Stimulated activated naive B cell treated with anti-CD40 and anti-IgM and Interleukin-4, amounts not matched to agents 10 μg/mL and 1 μg/mL and 100 μg/mL, for 72 hours (primary cell): Measurements from ENCODE around the gene ALPK1.
A peak's percentile ranks its signal among the peaks of the same experiment; 100 is the strongest.

Experiments used
- ATAC-seq, 2 donors: fragments of 150-1000 bp; cut with Tn5 transposase; replicated peaks; 2 replicates each; pipeline ENCODE4 v1.10.0; 2021; ENCODE audit warnings: moderate library complexity in 1 of 2
- DNase-seq: peaks from one replicate; pipeline ENCODE4 v3.0.0; 2021
- H3K27ac Mint-ChIP-seq: one replicate; pipeline ENCODE4 v1.8.0; 2022; ENCODE audit warnings: mild to moderate bottlenecking, mixed read lengths
- H3K27me3 Mint-ChIP-seq, 2 donors: one replicate each; pipeline ENCODE4 v1.8.0; 2022; ENCODE audit warnings: mixed read lengths in 2 of 2
- H3K36me3 Mint-ChIP-seq, 2 donors: one replicate each; pipeline ENCODE4 v1.8.0; 2022; ENCODE audit warnings: mixed read lengths in 2 of 2, mild to moderate bottlenecking in 1 of 2
- H3K4me1 Mint-ChIP-seq, 2 donors: one replicate each; pipeline ENCODE4 v1.8.0; 2022; ENCODE audit warnings: mixed read lengths in 2 of 2, mild to moderate bottlenecking in 1 of 2
- H3K4me3 Mint-ChIP-seq, 2 donors: one replicate each; pipeline ENCODE4 v1.8.0; 2022; ENCODE audit warnings: mild to moderate bottlenecking in 2 of 2, mixed read lengths in 2 of 2, moderate library complexity in 1 of 2
- H3K9me3 Mint-ChIP-seq, 2 donors: one replicate each; pipeline ENCODE4 v1.8.0; 2022; ENCODE audit warnings: mixed read lengths in 2 of 2, mild to moderate bottlenecking in 1 of 2

Gene ALPK1

DNA sequence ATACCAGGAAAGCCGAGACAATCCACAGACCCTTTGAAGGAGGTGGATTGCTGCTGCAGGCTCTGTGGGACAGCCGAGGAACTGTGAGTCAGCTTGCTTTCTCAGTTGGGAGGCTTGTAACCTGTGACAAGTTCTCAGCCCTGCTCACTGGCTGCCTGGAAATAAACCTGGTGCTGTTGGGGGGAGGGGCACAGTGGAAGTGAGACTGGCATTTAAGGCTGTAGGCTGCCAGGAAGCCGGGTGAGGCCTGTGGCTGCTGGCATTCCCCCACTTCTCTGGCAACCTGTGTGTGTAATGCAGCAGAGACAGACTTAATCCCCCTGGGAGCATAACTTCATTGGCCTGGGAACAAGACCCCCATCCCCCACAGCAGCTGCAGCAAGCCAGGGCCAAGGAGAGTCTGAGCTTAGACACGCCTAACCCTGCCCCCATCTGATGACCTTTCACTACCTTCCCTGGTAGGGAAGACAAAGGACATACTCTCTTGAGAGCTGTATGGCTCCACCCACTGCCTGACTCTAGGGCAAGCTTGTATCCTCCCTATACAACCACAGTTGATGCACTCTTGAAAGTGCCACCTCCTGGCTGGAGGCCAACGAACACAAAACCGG, 64.1 kb downstream of the ALPK1 start:
- Mint-ChIP-seq H3K4me3 (peak overlapping the region; percentile 32 to 35), H3K27ac (peak overlapping the region; percentile 94), H3K36me3 (peaks cover 21 to 46% of the 10 kb centered on the region in 2 donors), H3K9me3 (peaks cover 17 to 18% of the 10 kb centered on the region in 2 donors), H3K4me1 (peaks cover 14 to 26% of the 10 kb centered on the region in 2 donors), H3K27me3 (no peaks in the 10 kb centered on the region)
- ATAC-seq (peak; percentile 97), DNase-seq (peak; percentile 90)

DNA sequence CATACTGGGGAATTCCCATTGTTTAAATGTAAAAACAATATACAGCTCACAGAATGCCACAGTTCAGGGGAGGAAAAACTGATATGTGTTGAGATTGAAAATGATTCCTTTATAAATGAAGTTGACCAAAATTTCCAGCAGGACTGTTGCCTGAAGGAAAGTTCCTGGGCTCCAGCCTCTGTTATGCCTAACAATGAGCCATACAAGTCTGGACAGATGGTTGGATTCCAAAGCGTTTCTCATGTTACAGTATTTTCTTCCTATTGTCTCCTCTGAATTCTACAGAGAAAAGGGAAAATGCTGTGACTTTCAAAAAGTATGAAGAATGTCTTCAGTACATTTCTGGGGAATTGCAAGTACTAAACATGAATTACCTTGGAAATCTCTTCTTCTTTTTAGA, 73.3 kb downstream of the ALPK1 start:
- no peak overlapping the region for H3K4me3 Mint-ChIP-seq

DNA sequence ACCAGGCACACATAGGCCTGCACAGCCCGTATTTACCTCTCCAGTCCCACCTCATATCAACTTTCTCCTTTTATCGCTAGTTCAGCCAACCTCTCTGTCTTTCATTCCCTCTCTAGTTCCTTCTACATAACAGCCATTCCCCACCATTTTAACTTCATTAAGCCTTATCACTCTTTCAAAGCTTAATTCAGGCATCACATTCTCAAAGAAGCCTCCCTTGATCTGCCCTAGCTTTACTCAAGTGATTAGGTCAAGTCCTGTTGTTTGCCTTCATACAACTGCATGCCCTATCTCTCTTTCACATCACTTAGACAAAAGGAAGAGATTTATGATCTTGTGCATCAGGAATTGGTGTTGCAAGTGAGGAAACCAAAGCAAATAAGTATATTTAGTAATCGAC, 74.2 kb downstream of the ALPK1 start:
- Mint-ChIP-seq H3K9me3 (peaks cover 4 to 8% of the 10 kb centered on the region in 2 donors), H3K36me3 (peaks cover 8% of the 10 kb centered on the region in 2 donors), H3K4me1 (peaks cover 7 to 18% of the 10 kb centered on the region in 2 donors), H3K27ac (no peak overlapping the region), H3K4me3 (no peak overlapping the region), H3K27me3 (no peaks in the 10 kb centered on the region)
- DNase-seq (no peak), ATAC-seq (no peak)

More for the DNA sequence above, 73.3 kb downstream of the ALPK1 start:
- H3K9me3 Mint-ChIP-seq: peaks cover 4 to 11% of the 10 kb centered on the region in 2 donors
- H3K27me3 Mint-ChIP-seq: no peaks in the 10 kb centered on the region
- ATAC-seq (no peak), DNase-seq (no peak)
- H3K27ac Mint-ChIP-seq: no peak overlapping the region
- peaks cover 2 to 9% of the 10 kb centered on the region in 2 donors for H3K4me1 Mint-ChIP-seq
- H3K36me3 Mint-ChIP-seq: peaks cover 6% of the 10 kb centered on the region in 2 donors

DNA sequence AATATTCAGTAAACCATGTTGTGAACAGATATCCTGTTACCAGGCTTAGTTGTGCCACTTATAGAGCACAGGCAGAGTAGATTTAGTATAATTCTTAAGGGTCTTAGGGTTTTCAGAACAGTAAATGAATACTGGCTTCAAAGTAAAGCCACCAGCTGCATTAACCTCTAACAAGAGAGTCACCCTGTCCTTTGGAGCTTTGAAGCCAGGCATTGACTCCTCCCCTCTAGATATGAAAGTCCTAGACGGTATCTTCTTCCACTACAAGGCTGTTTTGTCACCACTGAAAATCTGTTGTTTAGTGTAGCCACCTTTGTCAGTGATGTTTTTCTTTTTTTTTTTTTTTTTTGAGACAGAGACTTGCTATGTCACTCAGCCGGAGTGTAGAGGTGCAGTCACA, 77.7 kb downstream of the ALPK1 start:
- Mint-ChIP-seq H3K9me3 (no peaks in the 10 kb centered on the region), H3K36me3 (peaks cover 13 to 28% of the 10 kb centered on the region in 2 donors), H3K4me1 (peaks cover 32 to 47% of the 10 kb centered on the region in 2 donors), H3K4me3 (no peak overlapping the region), H3K27me3 (no peaks in the 10 kb centered on the region), H3K27ac (no peak overlapping the region)
- no peak for DNase-seq
- no peak for ATAC-seq

DNA sequence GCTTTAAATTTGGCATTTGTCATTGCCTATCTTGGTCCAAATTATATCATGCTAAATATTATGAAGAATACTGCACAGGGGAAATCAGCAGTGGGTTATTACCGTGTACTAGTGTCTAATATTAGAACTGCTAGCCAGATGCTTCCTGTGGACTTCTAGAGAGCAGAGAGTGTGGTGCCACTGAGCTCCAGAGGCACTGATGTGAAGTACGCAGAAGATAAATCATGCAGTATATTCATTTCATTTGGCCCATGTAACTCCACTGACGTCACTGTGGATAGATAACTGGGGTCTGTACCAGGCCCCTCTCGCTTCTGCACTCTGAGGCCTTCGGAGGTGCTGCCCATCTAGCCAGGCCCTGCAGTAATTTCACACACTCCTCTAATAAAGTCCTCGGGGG, 80.0 kb downstream of the ALPK1 start:
- Mint-ChIP-seq H3K27me3 (no peaks in the 10 kb centered on the region), H3K27ac (peak overlapping the region; percentile 81), H3K4me1 (peaks cover 35 to 47% of the 10 kb centered on the region in 2 donors), H3K4me3 (peak overlapping the region; percentile 26 to 34), H3K36me3 (peaks cover 16 to 28% of the 10 kb centered on the region in 2 donors), H3K9me3 (no peaks in the 10 kb centered on the region)
- DNase-seq (peak; percentile 33), ATAC-seq (peak; percentile 96 to 97)

DNA sequence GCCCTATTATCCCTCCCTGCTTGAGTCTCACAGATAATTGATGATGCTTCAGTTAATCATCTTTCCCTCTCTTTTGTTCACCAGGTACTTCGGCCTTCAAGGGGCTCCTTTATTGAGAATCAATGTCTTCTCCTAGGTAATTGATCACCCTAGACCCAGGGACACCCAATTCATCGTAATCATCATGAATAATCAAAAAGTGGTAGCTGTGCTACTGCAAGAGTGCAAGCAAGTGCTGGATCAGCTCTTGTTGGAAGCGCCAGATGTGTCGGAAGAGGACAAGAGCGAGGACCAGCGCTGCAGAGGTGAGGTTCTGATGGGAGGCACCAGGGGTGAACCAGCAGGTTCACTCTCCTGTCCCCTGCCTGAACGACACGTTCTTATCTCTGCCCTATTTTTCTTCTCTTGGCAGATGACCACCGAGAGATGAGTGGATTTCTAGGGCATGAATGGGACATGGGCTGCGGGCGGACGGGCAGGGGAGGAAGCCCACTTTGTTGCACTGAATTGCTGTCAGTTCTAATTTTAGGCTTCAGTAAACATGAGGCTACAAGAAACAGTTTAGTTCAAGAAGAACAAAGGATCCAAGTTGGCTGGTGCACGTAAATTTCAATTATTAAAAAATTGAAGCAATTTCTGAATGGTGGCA, 80.5 kb downstream of the ALPK1 start:
- no peak for DNase-seq
- H3K9me3 Mint-ChIP-seq: no peaks in the 10 kb centered on the region
- H3K27me3 Mint-ChIP-seq: no peaks in the 10 kb centered on the region
- peak overlapping the region in 1 of 2 donors; percentile 26 for H3K4me3 Mint-ChIP-seq
- peaks cover 35 to 47% of the 10 kb centered on the region in 2 donors for H3K4me1 Mint-ChIP-seq
- peak overlapping the region; percentile 81 for H3K27ac Mint-ChIP-seq
- H3K36me3 Mint-ChIP-seq: peaks cover 19 to 33% of the 10 kb centered on the region in 2 donors
- ATAC-seq: no peak

DNA sequence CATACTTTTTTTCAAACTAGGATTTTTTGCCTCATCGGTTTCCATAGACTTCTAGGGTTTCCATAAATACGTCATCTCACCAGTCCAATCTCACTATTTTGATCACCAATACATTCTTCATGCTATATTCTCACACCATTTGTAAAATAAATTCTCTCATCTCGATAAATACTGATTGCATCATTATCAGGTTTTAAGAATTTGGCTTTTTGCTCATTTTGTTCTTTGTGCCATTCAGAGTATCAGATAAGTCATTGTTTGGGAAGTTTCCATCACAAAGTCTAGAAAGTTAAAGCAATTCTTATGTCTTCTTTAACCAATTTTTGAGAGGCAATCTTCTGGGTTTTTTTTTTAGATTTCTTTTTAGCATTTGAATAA, 81.1 kb downstream of the ALPK1 start:
- Mint-ChIP-seq H3K27ac (no peak overlapping the region), H3K4me3 (no peak overlapping the region), H3K36me3 (peaks cover 19 to 34% of the 10 kb centered on the region in 2 donors), H3K27me3 (no peaks in the 10 kb centered on the region), H3K4me1 (peaks cover 35 to 47% of the 10 kb centered on the region in 2 donors), H3K9me3 (no peaks in the 10 kb centered on the region)
- DNase-seq: no peak
- ATAC-seq: no peak

DNA sequence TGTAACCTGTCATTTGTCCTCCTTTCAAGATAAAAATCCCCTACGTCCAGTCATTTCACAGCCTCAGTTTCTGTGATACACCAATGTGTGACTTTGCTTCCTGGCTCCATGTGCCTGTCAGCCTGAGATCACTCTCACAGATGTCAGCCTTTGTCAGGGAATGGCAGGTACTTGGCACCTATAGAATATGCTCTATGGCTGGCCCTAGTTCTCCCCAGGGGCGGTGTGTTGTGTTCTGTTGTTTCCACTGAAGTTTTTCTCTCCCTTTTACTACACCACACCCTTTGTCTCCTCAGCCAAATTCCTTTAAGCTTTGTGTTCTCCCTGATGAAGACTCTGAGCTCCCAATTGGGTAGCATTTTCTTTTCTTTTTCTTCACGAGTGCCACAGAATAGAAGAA, 81.7 kb downstream of the ALPK1 start:
- peaks cover 19 to 34% of the 10 kb centered on the region in 2 donors for H3K36me3 Mint-ChIP-seq
- H3K27me3 Mint-ChIP-seq: no peaks in the 10 kb centered on the region
- DNase-seq: no peak
- peak in 1 of 2 donors; percentile 24 for ATAC-seq
- no peaks in the 10 kb centered on the region for H3K9me3 Mint-ChIP-seq
- no peak overlapping the region for H3K4me3 Mint-ChIP-seq
- peaks cover 35 to 47% of the 10 kb centered on the region in 2 donors for H3K4me1 Mint-ChIP-seq
- H3K27ac Mint-ChIP-seq: peak overlapping the region; percentile 83

DNA sequence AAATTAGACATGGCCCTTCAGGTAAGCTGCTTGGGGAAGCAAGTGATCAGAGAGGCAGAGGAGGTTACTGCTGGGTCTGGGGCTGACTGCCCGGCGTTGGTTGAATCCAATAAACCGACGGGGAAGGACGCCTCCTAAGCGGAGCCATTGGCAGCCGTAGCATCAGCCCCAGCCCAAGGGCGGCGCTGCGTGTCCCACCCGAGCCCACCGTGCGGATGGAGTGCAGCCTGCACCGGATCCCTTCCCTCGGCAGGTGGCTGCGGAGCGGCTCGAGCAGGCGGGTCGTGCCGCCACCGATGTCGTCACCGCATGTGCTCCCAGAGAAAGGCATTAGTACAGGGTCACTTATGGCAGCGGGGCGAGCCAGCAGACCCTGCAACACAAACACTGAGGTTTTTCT, 82.1 kb downstream of the ALPK1 start:
- H3K4me3 Mint-ChIP-seq: no peak overlapping the region
- H3K9me3 Mint-ChIP-seq: no peaks in the 10 kb centered on the region
- peaks cover 35 to 47% of the 10 kb centered on the region in 2 donors for H3K4me1 Mint-ChIP-seq
- ATAC-seq: no peak
- H3K36me3 Mint-ChIP-seq: peaks cover 19 to 31% of the 10 kb centered on the region in 2 donors
- no peaks in the 10 kb centered on the region for H3K27me3 Mint-ChIP-seq
- H3K27ac Mint-ChIP-seq: peak overlapping the region; percentile 83
- no peak for DNase-seq

DNA sequence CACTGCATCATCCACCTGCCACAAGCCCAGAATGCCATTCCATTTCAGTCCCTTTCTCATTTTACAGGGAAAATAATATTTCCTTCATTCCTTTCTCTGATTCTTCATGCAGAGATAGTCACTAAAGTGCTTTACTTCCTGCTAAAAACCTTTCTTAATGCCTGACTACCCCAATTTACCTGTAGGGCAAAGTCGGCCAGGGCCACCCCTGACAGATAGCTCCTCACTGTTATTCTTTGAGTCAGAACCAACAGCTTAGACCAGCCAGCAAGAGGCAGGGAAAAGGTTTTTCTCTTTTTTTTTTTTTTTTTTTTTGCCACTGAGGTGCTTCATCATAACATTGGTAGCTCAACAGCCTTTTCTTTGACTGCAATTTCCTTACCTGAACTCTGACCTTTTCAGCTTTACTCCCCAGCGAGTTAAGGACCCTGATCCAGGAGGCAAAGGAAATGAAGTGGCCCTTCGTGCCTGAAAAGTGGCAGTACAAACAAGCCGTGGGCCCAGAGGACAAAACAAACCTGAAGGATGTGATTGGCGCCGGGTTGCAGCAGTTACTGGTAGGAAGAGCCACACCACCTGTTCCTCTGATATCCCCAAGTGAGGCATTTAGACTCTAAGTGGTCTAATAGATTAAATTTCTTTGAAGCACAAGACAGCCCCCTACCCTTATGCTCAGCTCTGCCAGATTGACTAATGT, 85.0 kb downstream of the ALPK1 start:
- H3K27ac Mint-ChIP-seq: no peak overlapping the region
- H3K9me3 Mint-ChIP-seq: no peaks in the 10 kb centered on the region
- peaks cover 15 to 33% of the 10 kb centered on the region in 2 donors for H3K36me3 Mint-ChIP-seq
- H3K4me3 Mint-ChIP-seq: no peak overlapping the region
- no peaks in the 10 kb centered on the region for H3K27me3 Mint-ChIP-seq
- H3K4me1 Mint-ChIP-seq: peaks cover 22 to 26% of the 10 kb centered on the region in 2 donors
- no peak for DNase-seq
- ATAC-seq: no peak

DNA sequence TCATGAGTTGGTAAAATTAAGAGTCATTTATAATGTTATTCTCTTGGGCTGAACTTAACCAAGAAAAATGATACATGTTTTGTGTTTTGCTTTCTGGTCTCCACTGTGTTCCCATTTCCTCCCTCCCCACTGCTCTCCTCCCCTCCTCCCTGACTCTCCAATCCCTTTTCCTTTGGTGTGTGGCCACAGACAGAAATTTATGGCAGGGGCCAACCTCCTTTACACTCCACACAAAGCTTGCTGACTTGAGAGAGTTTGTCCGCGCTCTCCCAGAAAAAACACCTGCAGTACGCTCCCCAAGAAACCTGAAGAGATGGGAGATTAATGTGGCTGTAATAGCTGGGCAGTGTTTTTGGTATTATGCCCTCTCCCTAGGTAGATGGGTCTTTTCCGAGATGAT, 88.9 kb downstream of the ALPK1 start:
- peaks cover 7 to 18% of the 10 kb centered on the region in 2 donors for H3K36me3 Mint-ChIP-seq

DNA sequence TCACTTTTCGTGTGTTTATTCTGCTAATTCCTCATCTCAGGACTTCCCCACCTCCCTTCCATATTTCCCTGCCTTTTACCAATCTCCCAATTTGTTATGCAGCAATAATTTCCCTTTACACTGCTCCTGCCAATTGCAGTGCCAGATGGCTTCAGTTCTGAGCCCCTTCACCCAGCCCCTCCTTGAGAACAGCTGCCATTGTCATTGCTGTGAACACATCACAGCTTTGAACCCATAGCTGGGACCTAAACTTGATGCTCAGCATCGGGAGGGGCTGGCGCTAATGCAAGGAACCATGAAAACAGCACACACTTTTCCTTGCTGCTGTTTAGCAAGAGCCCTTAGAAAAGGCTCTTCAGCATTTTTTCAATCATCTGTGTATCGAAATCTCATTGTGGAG, 104.9 kb downstream of the ALPK1 start:
- Mint-ChIP-seq H3K4me3 (no peak overlapping the region), H3K36me3 (peaks cover 21 to 33% of the 10 kb centered on the region in 2 donors), H3K9me3 (peaks cover 1 to 4% of the 10 kb centered on the region in 2 donors), H3K4me1 (no peaks in the 10 kb centered on the region), H3K27me3 (no peaks in the 10 kb centered on the region), H3K27ac (no peak overlapping the region)
- no peak for ATAC-seq
- DNase-seq: no peak

More for the DNA sequence above, 88.9 kb downstream of the ALPK1 start:
- no peak for DNase-seq
- Mint-ChIP-seq H3K27me3 (no peaks in the 10 kb centered on the region), H3K9me3 (no peaks in the 10 kb centered on the region), H3K4me3 (no peak overlapping the region), H3K27ac (no peak overlapping the region), H3K4me1 (peaks cover 0 to 3% of the 10 kb centered on the region in 2 donors)
- no peak for ATAC-seq

DNA sequence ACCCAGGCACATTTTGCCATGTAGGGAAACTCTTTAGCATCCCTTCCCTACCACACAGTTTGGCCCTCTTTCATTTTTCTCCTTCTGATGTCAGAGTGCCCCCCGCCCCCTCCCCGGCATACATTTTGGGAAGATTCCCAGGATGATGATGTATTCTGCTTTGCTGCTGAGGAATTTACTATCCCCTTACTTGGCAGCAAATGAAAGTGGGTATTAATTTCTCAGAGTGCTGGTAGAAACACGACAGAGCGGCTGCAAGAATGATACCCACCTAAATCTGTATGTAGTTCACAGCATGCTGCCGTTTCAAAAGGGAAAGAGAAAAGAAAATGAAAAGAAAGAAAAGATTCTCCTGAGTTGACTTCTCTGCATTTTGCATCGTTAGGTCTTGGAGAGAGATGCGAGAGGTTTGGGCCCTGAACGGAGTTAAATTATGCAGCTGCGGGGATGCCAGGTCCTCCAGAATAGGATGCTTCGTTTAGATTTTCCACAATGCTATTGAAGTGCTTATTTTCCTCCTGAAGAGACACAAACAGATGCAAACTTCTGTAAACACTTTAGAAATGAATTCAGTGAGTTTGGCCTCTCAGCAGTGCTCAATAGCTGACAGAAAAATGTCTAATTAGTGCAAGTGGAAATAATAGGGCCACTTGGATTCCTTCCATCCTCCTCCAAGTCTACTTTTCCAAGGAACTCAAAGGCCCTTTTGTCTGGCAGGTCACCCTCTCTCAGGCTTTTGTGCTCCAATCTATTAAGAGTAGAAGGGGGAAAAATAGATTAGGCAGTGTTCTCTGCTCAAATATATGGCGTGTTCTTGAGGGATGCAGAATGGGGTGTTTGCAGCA, 106.2 kb downstream of the ALPK1 start:
- no peaks in the 10 kb centered on the region for H3K4me1 Mint-ChIP-seq
- ATAC-seq (no peak), DNase-seq (no peak)
- H3K9me3 Mint-ChIP-seq: peaks cover 1 to 4% of the 10 kb centered on the region in 2 donors
- no peak overlapping the region for H3K4me3 Mint-ChIP-seq
- H3K36me3 Mint-ChIP-seq: peaks cover 19 to 28% of the 10 kb centered on the region in 2 donors
- no peaks in the 10 kb centered on the region for H3K27me3 Mint-ChIP-seq
- H3K27ac Mint-ChIP-seq: no peak overlapping the region

DNA sequence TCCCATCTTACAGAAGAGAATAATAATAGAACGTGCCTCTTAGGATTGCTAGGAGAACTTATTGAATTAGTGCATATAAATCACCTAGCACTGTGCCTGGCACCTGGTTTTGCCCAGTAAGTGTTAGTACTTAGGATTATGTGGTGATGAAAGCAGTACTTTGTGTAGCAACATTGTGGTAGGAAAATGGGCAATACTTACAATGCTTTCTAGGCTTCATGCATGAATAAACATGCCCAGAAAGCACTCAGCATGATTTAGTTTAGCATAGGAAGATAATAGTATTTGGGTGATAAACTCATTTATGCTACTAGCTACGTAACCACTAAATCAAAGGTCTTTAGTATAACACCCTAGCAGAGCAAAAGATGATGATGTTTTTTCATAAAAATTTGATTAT, 113.2 kb downstream of the ALPK1 start:
- no peaks in the 10 kb centered on the region for H3K9me3 Mint-ChIP-seq
- H3K27ac Mint-ChIP-seq: no peak overlapping the region
- H3K4me3 Mint-ChIP-seq: no peak overlapping the region
- H3K36me3 Mint-ChIP-seq: peaks cover 4 to 11% of the 10 kb centered on the region in 2 donors
- no peaks in the 10 kb centered on the region for H3K4me1 Mint-ChIP-seq
- H3K27me3 Mint-ChIP-seq: no peaks in the 10 kb centered on the region
- no peak for ATAC-seq
- DNase-seq: no peak
